ENCODE data around the gene GALNT7. TPM values are rescaled to one million over a fixed set of nuclear protein-coding genes. Genes with fewer than 3 reads are reported as not detected.

Gene GALNT7
- total and polyA plus RNA-seq, 8 donors: 25.2 to 51.1 (median 37.4) TPM

GRCh38 chr4:173370477-173371291 lies 202.1 kb downstream of the GALNT7 start, which contains the start of gene SAP30:
TSS of gene SAP30 (plus strand) at chr4:173370954. CDS start at chr4:173371183, 229 bp downstream.
- Histone ChIP-seq H3K4me3 (peak within 1 kb of the TSS; percentile 60 to 89), H3K27ac (peak within 1 kb of the TSS; percentile 94 to 96), H3K4me1 (peaks cover 0 to 39% of the 10 kb centered on the region in 2 donors), H3K27me3 (no peaks in the 10 kb centered on the region), H3K9me3 (no peaks in the 10 kb centered on the region), H3K36me3 (no peaks in the 10 kb centered on the region)
- ATAC-seq (peak; percentile 95), DNase-seq (peak; percentile 97 to 100 (median 99))
- intact Hi-C loops (cut with DNase I): no loop called here
- TF ChIP-seq CTCF (IDR thresholded peaks at IDR 0.05): no peak

- Histone ChIP-seq H3K4me1 (peaks cover 0 to 39% of the 10 kb centered on the region in 2 donors), H3K4me3 (peak overlapping the region; percentile 46 to 89), H3K27me3 (no peaks in the 10 kb centered on the region), H3K36me3 (no peaks in the 10 kb centered on the region), H3K27ac (peak overlapping the region; percentile 94 to 96), H3K9me3 (no peaks in the 10 kb centered on the region)
- DNase-seq (peak; percentile 80 to 92 (median 82)), ATAC-seq (peak; percentile 29)
- intact Hi-C loops (cut with DNase I): no loop called here
- TF ChIP-seq CTCF (IDR thresholded peaks at IDR 0.05): no peak
These were observed 202.9 kb downstream of the GALNT7 start for GRCh38 chr4:173371292-173372192.

Small RNAs within 50 kb of the gene (microRNA-seq; reads per million reads assigned to microRNA genes)
- 0.14 to 0.67 reads per million in 2 donors for gene MIR548T

Other genes with a start within 250 kb of the GALNT7 start
- 10 to 100 TPM; 47.7 TPM for gene HMGB2, start 165.5 kb downstream of the GALNT7 start, total RNA-seq
- gene HMGB2, start 165.5 kb downstream of the GALNT7 start, polyA plus RNA-seq (ENCODE audit: insufficient read length in 6 of 6): 100 to 1,000 TPM; 243 to 571 (median 362) TPM
- 10 to 100 TPM; 10.2 to 14.8 TPM for gene SAP30, start 202.1 kb downstream of the GALNT7 start, total RNA-seq
- gene SAP30, start 202.1 kb downstream of the GALNT7 start, polyA plus RNA-seq (ENCODE audit: insufficient read length in 6 of 6): 10 to 100 TPM; 16.3 to 22.3 (median 18.9) TPM
- gene SCRG1, start 230.3 kb downstream of the GALNT7 start, total RNA-seq: under 1 TPM; 0.79 to 0.85 TPM
- gene SCRG1, start 230.3 kb downstream of the GALNT7 start, polyA plus RNA-seq (ENCODE audit: insufficient read length in 6 of 6): under 1 TPM; 0.36 to 0.76 (median 0.52) TPM